ENCODE data around the gene BID. TPM values are rescaled to one million over a fixed set of nuclear protein-coding genes. Genes with fewer than 3 reads are reported as not detected.

The BID gene
- total and polyA plus RNA-seq, 2 of the 8 experiments (the other 6 are each of a cell fraction or from before 2014, with no cell fraction given): 39.3 to 114 TPM

- TF ChIP-seq NRF1 (IDR thresholded peaks at IDR 0.05; ENCODE audit: low read depth, low read length): no peak
- TF ChIP-seq MAX (IDR thresholded peaks at IDR 0.05): no peak
Observed at GRCh38 chr22:17806437-17806836, 32.2 kb upstream of the BID start (continued).
